HepG2 (cell line): ENCODE measurements around the gene MSI2. TPM values are rescaled to one million over a fixed set of nuclear protein-coding genes. Genes with fewer than 3 reads are reported as not detected.
A peak's percentile ranks its signal among the peaks of the same experiment; 100 is the strongest.

Experiments used
- CCAR2 ChIP-seq: fragments of 200-400 bp; formaldehyde crosslinking; optimal IDR thresholded peaks from 2 replicates; pipeline ENCODE3; 2018; ENCODE audit warnings: low read depth, mild to moderate bottlenecking, low read length, moderate library complexity
- HNRNPLL ChIP-seq: fragments of 200-400 bp; formaldehyde crosslinking; IDR thresholded peaks from 2 replicates; pipeline ENCODE4 v1.6.1; 2017; ENCODE audit warnings: mild to moderate bottlenecking, low read depth, low read length; ENCODE audit not compliant: poor library complexity, severe bottlenecking
- MBNL3 ChIP-seq: fragments of 250-450 bp; sonication (Bioruptor Pico); conservative IDR thresholded peaks from 2 replicates; pipeline ENCODE4 v1.8.0; 2022; ENCODE audit warnings: mild to moderate bottlenecking, inconsistent platforms
- MTF1 ChIP-seq: sonication (generic); formaldehyde crosslinking; IDR thresholded peaks from 2 replicates; pipeline ENCODE4 v1.5.0; 2020; ENCODE audit warnings: missing genetic modification reagents
- NFE2L2 ChIP-seq: fragments of 150-350 bp; IDR thresholded peaks from 2 replicates; pipeline ENCODE4 v1.6.1; 2014; ENCODE audit warnings: low read length
- NFKBIZ ChIP-seq: IDR thresholded peaks from 2 replicates; pipeline ENCODE4 v1.6.1; 2018; ENCODE audit warnings: missing genetic modification reagents, missing compliant biosample characterization
- REXO4 ChIP-seq: sonication (generic); formaldehyde crosslinking; IDR thresholded peaks from 2 replicates; pipeline ENCODE4 v1.8.0; 2022; ENCODE audit warnings: missing genetic modification reagents, mild to moderate bottlenecking, borderline replicate concordance
- STAG1 ChIP-seq: sonication (generic); formaldehyde crosslinking; IDR thresholded peaks from 2 replicates; pipeline ENCODE4 v1.4.0; 2020; ENCODE audit warnings: missing genetic modification reagents
- ZNF451 ChIP-seq: sonication (generic); formaldehyde crosslinking; IDR thresholded peaks from 2 replicates; pipeline ENCODE4 v1.5.0; 2020; ENCODE audit warnings: mild to moderate bottlenecking, missing genetic modification reagents
- ZNF460 ChIP-seq: sonication (generic); formaldehyde crosslinking; IDR thresholded peaks from 2 replicates; pipeline ENCODE4 v1.5.1; 2020; ENCODE audit warnings: missing genetic modification reagents, mild to moderate bottlenecking, borderline replicate concordance
- ZNF605 ChIP-seq: sonication (generic); formaldehyde crosslinking; IDR thresholded peaks from 2 replicates; pipeline ENCODE4 v1.8.0; 2022; ENCODE audit warnings: mild to moderate bottlenecking, missing genetic modification reagents
- ZNF7 ChIP-seq: IDR thresholded peaks from 2 replicates; pipeline ENCODE4 v1.6.1; 2016; ENCODE audit warnings: missing biosample characterization, missing genetic modification reagents
- ZNF709 ChIP-seq: sonication (generic); formaldehyde crosslinking; IDR thresholded peaks from 2 replicates; pipeline ENCODE4 v1.5.0; 2020; ENCODE audit warnings: mild to moderate bottlenecking, missing genetic modification reagents
- ZNF780A ChIP-seq: sonication (generic); formaldehyde crosslinking; IDR thresholded peaks from 2 replicates; pipeline ENCODE4 v1.8.0; 2022; ENCODE audit warnings: mild to moderate bottlenecking, missing genetic modification reagents, moderate library complexity
- ZSCAN22 ChIP-seq: sonication (generic); formaldehyde crosslinking; IDR thresholded peaks from 2 replicates; pipeline ENCODE4 v1.4.0; 2020; ENCODE audit warnings: mild to moderate bottlenecking, missing genetic modification reagents
- polyA plus RNA-seq, 8 experiments: library from polyadenylated mRNA; depleted of rRNA in 3 of 8; stranded (reverse) in 7 of 8; unstranded in 1 of 8; fragments of >200 nt; fragmentation: Illumina TruSeq in 4 of 8; extraction: Trizol in 4 of 8; gene quantifications; 2 replicates each; pipeline versions ENCODE4 v1.2.1 to v1.2.3, GENCODE V29; 2011 to 2016; ENCODE audit warnings: low read depth in 4 of 8, missing spikeins in 1 of 8, mixed read lengths in 1 of 8; ENCODE audit not compliant: insufficient read depth in 1 of 8
- total RNA-seq, 5 experiments: library from RNA; depleted of rRNA; stranded (reverse); fragments of >200 nt; fragmentation: Illumina TruSeq; extraction: Trizol; gene quantifications; 2 replicates each; pipeline ENCODE4 v1.2.3, GENCODE V29; 2016; ENCODE audit warnings: low read depth in 1 of 5
- TF ChIP-seq, protein P1 (sequence below), 2 experiments: fragments of 450-650 bp in 1 of 2; sonication (generic) in 1 of 2; formaldehyde crosslinking in 1 of 2; IDR thresholded peaks; 2 replicates each; pipeline versions ENCODE4 v1.6.1 to v1.8.0; 2016 to 2022; ENCODE audit warnings: antibody characterized with exemption in 1 of 2, mild to moderate bottlenecking in 1 of 2, missing genetic modification reagents in 1 of 2
- TF ChIP-seq, protein P2 (sequence below): sonication (generic); formaldehyde crosslinking; IDR thresholded peaks from 2 replicates; pipeline ENCODE4 v1.5.0; 2020; ENCODE audit warnings: mild to moderate bottlenecking, missing genetic modification reagents

MSI2 gene
- total and polyA plus RNA-seq, 2 of the 13 experiments (the other 11 are each of a cell fraction or from before 2014, with no cell fraction given): 77.5 to 78.4 TPM

DNA sequence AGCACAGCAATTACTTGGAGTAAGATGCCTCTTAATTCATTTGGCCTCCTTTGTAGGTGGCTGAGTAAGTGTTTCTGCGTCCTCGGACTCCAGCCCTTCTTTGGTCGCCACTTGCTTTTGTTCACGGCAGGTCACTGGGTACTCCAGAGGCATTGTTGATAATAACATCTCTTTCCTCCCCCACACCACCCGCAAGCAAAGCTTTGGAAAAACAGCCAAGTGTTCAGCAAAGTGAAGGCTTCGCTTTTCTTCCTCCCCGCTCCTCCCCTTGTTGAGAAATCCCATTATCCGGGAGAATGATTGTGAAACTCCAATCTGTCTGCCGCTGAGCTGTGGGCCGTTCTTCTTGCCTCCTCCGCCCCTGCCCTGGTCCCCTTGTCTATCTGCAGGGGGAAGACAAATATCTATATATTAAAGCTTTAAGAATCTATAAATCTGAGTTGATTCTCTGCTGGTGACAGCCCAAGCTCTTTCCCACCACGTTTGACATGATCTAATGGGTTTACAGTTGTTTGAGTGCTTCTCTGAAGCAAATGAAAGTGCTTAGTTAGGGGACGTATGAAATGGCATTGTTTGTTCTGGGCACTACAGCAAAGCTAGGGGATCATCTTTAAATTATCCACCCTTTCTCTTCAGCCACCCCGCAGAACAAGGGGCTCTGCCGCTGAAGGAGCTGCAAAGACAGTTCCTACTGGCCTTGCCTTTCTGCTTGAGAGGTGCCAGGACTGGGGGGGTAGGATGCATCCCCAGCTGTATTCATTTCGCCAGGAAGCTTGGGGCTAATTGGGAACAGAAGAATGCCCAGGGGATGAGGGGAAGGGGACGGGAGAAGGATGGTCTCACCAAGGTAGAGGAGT is 321.7 kb downstream of the MSI2 start (continued):
- TF ChIP-seq, protein P1, sequence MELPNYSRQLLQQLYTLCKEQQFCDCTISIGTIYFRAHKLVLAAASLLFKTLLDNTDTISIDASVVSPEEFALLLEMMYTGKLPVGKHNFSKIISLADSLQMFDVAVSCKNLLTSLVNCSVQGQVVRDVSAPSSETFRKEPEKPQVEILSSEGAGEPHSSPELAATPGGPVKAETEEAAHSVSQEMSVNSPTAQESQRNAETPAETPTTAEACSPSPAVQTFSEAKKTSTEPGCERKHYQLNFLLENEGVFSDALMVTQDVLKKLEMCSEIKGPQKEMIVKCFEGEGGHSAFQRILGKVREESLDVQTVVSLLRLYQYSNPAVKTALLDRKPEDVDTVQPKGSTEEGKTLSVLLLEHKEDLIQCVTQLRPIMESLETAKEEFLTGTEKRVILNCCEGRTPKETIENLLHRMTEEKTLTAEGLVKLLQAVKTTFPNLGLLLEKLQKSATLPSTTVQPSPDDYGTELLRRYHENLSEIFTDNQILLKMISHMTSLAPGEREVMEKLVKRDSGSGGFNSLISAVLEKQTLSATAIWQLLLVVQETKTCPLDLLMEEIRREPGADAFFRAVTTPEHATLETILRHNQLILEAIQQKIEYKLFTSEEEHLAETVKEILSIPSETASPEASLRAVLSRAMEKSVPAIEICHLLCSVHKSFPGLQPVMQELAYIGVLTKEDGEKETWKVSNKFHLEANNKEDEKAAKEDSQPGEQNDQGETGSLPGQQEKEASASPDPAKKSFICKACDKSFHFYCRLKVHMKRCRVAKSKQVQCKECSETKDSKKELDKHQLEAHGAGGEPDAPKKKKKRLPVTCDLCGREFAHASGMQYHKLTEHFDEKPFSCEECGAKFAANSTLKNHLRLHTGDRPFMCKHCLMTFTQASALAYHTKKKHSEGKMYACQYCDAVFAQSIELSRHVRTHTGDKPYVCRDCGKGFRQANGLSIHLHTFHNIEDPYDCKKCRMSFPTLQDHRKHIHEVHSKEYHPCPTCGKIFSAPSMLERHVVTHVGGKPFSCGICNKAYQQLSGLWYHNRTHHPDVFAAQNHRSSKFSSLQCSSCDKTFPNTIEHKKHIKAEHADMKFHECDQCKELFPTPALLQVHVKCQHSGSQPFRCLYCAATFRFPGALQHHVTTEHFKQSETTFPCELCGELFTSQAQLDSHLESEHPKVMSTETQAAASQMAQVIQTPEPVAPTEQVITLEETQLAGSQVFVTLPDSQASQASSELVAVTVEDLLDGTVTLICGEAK (IDR thresholded peaks at IDR 0.05): no peak
- TF ChIP-seq, protein P1 (CRISPR knock-in tag; IDR thresholded peaks at IDR 0.05): no peak
- TF ChIP-seq NFE2L2 (no peak), MTF1 (CRISPR knock-in tag) (no peak), ZNF451 (CRISPR knock-in tag) (no peak), NFKBIZ (CRISPR knock-in tag) (no peak; the same call in 1 of the 2 replicates), STAG1 (CRISPR knock-in tag) (no peak), ZNF709 (CRISPR knock-in tag) (no peak), ZSCAN22 (CRISPR knock-in tag) (no peak), ZNF780A (no peak), MBNL3 (CRISPR knock-in tag) (no peak), REXO4 (no peak), ZNF605 (peak; percentile 80; the same call in 1 of the 2 replicates), ZNF460 (CRISPR knock-in tag) (no peak), ZNF7 (CRISPR knock-in tag) (no peak), HNRNPLL (no peak), CCAR2 (peak; percentile 88)
- TF ChIP-seq, protein P2, sequence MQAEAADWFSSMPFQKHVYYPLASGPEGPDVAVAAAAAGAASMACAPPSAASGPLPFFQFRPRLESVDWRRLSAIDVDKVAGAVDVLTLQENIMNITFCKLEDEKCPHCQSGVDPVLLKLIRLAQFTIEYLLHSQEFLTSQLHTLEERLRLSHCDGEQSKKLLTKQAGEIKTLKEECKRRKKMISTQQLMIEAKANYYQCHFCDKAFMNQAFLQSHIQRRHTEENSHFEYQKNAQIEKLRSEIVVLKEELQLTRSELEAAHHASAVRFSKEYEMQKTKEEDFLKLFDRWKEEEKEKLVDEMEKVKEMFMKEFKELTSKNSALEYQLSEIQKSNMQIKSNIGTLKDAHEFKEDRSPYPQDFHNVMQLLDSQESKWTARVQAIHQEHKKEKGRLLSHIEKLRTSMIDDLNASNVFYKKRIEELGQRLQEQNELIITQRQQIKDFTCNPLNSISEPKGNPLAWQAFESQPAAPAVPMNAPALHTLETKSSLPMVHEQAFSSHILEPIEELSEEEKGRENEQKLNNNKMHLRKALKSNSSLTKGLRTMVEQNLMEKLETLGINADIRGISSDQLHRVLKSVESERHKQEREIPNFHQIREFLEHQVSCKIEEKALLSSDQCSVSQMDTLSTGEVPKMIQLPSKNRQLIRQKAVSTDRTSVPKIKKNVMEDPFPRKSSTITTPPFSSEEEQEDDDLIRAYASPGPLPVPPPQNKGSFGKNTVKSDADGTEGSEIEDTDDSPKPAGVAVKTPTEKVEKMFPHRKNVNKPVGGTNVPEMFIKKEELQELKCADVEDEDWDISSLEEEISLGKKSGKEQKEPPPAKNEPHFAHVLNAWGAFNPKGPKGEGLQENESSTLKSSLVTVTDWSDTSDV (CRISPR knock-in tag): no peak
